ENCODE data around the gene CASP9.

Gene CASP9

DNA sequence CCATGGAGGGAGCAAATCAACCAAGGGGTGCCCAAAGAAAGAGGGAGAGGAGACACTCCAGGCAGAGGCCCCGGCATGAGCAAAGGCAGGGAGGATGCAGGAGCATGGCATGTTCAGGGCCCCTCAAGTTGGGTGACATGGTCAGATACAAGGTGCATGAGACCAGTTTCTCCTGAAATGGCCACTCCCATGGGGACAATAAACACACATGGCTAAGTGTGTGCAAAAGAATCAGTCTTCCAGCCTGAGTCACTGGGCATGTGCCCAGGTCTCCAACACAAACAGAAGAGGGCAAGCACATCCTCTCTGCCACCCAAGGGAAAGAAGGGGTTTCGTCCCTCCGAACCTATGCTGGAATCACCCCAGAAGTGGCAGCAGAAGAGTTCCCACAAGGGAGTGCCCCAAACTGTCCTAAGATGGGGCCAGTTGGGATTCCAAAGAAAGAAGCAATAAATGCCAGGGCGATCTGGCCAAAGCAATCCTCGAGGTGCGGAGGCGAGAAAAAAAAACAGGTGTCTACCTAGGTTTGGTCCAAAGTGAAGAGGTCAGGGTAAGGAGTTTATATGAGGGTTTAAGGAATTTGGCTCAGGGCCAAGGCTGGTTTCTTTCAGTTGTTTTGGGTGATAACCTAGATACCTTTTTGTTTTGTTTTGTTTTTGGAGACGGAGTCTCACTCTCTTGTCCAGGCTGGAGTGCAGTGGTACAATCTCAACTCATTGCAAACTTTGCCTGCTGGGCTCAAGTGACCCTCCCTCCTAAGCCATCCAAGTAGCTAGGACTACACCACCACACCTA, 13.2 kb downstream of the CASP9 start:
- H3K4me3 ChIP-seq (ENCODE audit: low read depth, low read length), result no peak overlapping the region
- no peak for DNase-seq (ENCODE audit: low read depth)
- TF ChIP-seq, protein P1, sequence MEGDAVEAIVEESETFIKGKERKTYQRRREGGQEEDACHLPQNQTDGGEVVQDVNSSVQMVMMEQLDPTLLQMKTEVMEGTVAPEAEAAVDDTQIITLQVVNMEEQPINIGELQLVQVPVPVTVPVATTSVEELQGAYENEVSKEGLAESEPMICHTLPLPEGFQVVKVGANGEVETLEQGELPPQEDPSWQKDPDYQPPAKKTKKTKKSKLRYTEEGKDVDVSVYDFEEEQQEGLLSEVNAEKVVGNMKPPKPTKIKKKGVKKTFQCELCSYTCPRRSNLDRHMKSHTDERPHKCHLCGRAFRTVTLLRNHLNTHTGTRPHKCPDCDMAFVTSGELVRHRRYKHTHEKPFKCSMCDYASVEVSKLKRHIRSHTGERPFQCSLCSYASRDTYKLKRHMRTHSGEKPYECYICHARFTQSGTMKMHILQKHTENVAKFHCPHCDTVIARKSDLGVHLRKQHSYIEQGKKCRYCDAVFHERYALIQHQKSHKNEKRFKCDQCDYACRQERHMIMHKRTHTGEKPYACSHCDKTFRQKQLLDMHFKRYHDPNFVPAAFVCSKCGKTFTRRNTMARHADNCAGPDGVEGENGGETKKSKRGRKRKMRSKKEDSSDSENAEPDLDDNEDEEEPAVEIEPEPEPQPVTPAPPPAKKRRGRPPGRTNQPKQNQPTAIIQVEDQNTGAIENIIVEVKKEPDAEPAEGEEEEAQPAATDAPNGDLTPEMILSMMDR (IDR thresholded peaks at IDR 0.05; ENCODE audit: insufficient read depth, low read depth, low read length, missing control alignments), result no peak

DNA sequence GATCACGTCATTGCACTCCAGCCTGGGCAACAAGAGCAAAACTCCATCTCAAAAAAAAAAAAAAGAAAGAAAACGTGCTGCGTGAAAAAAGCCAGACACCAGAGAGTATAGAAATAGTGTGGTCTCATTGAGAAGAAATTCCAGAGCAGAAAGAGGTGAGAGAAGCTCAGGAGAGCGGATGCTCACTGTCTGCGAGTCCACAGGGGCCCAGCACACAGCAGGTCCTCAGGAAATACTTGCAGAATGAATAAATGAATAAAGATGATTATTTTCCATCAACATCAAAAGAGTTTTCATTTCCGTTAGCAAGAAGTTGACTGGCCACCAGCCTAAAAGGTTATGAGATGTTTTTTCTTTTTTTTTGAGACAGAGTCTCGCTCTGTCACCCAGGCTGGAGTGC, 14.4 kb downstream of the CASP9 start:
- no peak for DNase-seq (ENCODE audit: low read depth)
- TF ChIP-seq, protein P1 (IDR thresholded peaks at IDR 0.05; ENCODE audit: insufficient read depth, low read depth, low read length, missing control alignments), result no peak
- H3K4me3 ChIP-seq (ENCODE audit: low read depth, low read length), result no peak overlapping the region

DNA sequence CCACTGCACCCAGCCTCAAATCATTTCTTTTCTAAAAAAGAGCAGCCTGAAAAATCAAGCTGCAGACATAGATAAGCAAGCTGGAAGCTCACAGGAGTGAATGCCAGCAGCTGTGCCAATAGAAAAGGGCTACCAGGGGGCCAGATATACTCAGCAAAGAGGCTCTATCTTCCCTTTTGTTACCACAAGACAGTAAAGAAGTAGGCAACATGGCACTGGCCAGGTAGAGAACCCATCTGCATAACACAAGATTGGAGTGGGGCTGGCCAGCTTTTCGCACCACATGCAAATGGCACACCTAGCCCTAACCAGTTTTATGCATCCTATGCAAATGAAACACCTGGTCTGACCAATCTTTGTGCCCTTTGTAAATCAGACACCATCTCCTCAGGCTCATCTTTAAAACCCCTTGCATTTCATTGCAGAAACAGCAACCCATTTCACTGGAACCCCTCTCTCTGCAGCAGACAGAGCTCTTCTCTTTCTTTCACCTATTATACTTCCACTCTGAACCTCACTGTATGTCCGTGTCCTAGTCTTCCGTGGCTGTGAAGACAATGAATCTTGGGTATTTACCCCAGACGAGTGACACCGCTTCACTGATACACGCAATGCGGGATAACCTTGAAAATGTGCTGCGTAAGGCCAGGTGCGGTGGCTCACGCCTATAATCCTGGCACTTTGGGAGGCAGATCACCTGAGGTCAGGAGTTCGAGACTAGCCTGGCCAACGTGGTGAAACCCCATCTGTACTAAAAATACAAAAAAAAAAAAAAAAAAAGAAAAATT, 15.1 kb downstream of the CASP9 start:
- DNase-seq (ENCODE audit: low read depth), result no peak
- H3K4me3 ChIP-seq (ENCODE audit: low read depth, low read length), result no peak overlapping the region
- TF ChIP-seq, protein P1 (IDR thresholded peaks at IDR 0.05; ENCODE audit: insufficient read depth, low read depth, low read length, missing control alignments), result no peak

DNA sequence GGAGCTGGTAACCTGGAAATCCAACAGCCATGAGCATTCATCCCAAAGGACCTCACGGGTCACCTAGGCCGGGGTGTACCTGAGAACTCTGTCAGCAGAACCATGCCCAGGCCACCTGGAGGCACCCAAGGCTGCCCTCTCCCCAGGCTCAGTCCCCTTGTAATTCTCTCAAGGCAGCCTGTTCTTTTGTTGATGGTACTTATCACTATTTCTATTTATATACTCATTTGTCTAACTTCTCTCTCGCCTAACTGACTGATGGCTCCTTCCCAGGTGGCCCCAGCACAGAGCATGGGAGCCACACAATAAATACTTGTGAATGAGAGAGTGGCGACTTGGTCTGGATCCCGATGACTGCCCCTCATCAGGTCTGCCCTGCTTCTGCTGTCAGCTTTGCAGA, 16.7 kb downstream of the CASP9 start:
- no peak for DNase-seq (ENCODE audit: low read depth)
- H3K4me3 ChIP-seq (ENCODE audit: low read depth, low read length), result no peak overlapping the region
- TF ChIP-seq, protein P1 (IDR thresholded peaks at IDR 0.05; ENCODE audit: insufficient read depth, low read depth, low read length, missing control alignments), result no peak

DNA sequence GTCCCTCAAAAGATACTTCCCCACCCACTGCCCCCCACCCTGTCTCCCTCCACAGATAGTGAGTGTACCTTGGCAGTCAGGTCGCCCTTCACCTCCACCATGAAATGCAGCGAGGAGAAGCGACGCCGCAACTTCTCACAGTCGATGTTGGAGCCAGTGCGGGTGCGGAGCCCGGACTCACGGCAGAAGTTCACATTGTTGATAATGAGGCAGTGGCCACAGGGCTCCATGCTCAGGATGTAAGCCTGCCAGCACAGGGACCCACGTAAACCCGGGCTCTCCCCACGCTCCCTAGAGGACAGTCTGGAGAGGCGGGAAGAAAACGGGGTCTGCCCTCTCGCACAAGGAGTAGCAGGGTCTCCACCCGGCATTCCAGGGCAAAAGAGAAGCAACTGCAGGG, 17.2 kb downstream of the CASP9 start:
- TF ChIP-seq, protein P1 (IDR thresholded peaks at IDR 0.05; ENCODE audit: insufficient read depth, low read depth, low read length, missing control alignments), result no peak
- H3K4me3 ChIP-seq (ENCODE audit: low read depth, low read length), result no peak overlapping the region
- no peak for DNase-seq (ENCODE audit: low read depth)

DNA sequence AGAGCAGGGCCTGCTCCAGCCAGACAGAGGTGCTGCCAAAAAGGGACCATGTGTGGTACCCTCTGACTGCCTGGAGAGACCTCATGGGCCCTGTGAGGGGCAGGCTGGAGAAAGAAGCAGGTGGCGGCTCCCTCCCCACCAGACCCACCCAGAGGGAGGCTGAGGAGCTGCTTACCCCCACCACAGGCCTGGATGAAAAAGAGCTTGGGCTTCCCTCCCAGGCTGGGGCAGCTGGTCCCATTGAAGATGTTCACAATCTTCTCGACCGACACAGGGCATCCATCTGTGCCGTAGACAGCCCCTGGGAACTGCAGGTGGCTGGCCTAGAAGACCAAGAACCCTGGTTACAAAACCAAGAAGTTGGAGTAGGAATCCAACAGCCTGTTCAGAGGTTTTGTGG, 19.6 kb downstream of the CASP9 start:
- DNase-seq (ENCODE audit: low read depth), result no peak
- no peak overlapping the region for H3K4me3 ChIP-seq (ENCODE audit: low read depth, low read length)
- TF ChIP-seq, protein P1 (IDR thresholded peaks at IDR 0.05; ENCODE audit: insufficient read depth, low read depth, low read length, missing control alignments), result no peak

Data from GM12865 (cell line).